GM19397 (cell line): ENCODE results near the gene DIP2C.
"Not testable (repeated sequence)": the region's sequence is repeated elsewhere in the genome, so short reads cannot be mapped to it uniquely, and the experiment has no call there.

ENCODE experiments used
- ATAC-seq: cut with Tn5 transposase; IDR thresholded peaks from one replicate; pipeline ENCODE4 v1.9.1; 2021; ENCODE audit warnings: mild to moderate bottlenecking, moderate library complexity; ENCODE audit not compliant: unreplicated experiment

Gene DIP2C

GRCh38 chr10:436911-437665 is 252.4 kb downstream of the DIP2C start:
- no peak for ATAC-seq

- ATAC-seq, result no peak
Observed at GRCh38 chr10:436013-436697, 253.3 kb downstream of the DIP2C start.

- ATAC-seq, result no peak
Observed at GRCh38 chr10:435397-435796, 254.1 kb downstream of the DIP2C start.

- ATAC-seq, result no peak
Observed at GRCh38 chr10:429696-430095, 259.8 kb downstream of the DIP2C start.

GRCh38 chr10:427761-428519 is 261.5 kb downstream of the DIP2C start:
- no peak for ATAC-seq

GRCh38 chr10:425365-425764 is 264.1 kb downstream of the DIP2C start:
- ATAC-seq, result not testable (repeated sequence)

- ATAC-seq, result not testable (repeated sequence)
Observed at GRCh38 chr10:424724-425123, 264.7 kb downstream of the DIP2C start.

GRCh38 chr10:423178-423577 is 266.3 kb downstream of the DIP2C start:
- ATAC-seq, result no peak

GRCh38 chr10:422675-423074 is 266.8 kb downstream of the DIP2C start:
- ATAC-seq, result no peak

GRCh38 chr10:422241-422640 is 267.2 kb downstream of the DIP2C start:
- ATAC-seq, result no peak

GRCh38 chr10:421170-421569 is 268.3 kb downstream of the DIP2C start:
- ATAC-seq, result no peak

- no peak for ATAC-seq
Observed at GRCh38 chr10:420154-421121, 269.0 kb downstream of the DIP2C start.

- ATAC-seq, result no peak
Observed at GRCh38 chr10:418894-419293, 270.6 kb downstream of the DIP2C start.

GRCh38 chr10:418226-418625 is 271.2 kb downstream of the DIP2C start:
- ATAC-seq, result no peak

- no peak for ATAC-seq
Observed at GRCh38 chr10:416091-416515, 273.4 kb downstream of the DIP2C start.

GRCh38 chr10:413662-414071 is 275.8 kb downstream of the DIP2C start:
- ATAC-seq, result no peak

GRCh38 chr10:412109-412508 is 277.4 kb downstream of the DIP2C start:
- ATAC-seq, result no peak

GRCh38 chr10:411603-412002 is 277.9 kb downstream of the DIP2C start:
- ATAC-seq, result no peak

- ATAC-seq, result no peak
Observed at GRCh38 chr10:409408-410040, 279.9 kb downstream of the DIP2C start.

GRCh38 chr10:408236-408635 is 281.2 kb downstream of the DIP2C start:
- ATAC-seq, result no peak
